GM19324 (cell line): Measurements from ENCODE around the gene ASXL2.
"Not testable (repeated sequence)": the region's sequence is repeated elsewhere in the genome, so short reads cannot be mapped to it uniquely, and the experiment has no call there.

ENCODE experiments used
- ATAC-seq: cut with Tn5 transposase; IDR thresholded peaks from one replicate; pipeline ENCODE4 v1.9.1; 2021; ENCODE audit warnings: mild to moderate bottlenecking, moderate library complexity; ENCODE audit not compliant: unreplicated experiment, low FRiP score

The ASXL2 gene

GRCh38 chr2:25742501-25742900 lies 135.8 kb downstream of the ASXL2 start:
- ATAC-seq: no peak

- ATAC-seq: no peak
These were observed 137.4 kb downstream of the ASXL2 start for GRCh38 chr2:25740810-25741381.

- no peak for ATAC-seq
These were observed 139.6 kb downstream of the ASXL2 start for GRCh38 chr2:25738383-25739343.

GRCh38 chr2:25736899-25737515 lies 141.3 kb downstream of the ASXL2 start:
- ATAC-seq: no peak

GRCh38 chr2:25735835-25736234 lies 142.5 kb downstream of the ASXL2 start:
- ATAC-seq: no peak

GRCh38 chr2:25728559-25728958 lies 149.7 kb downstream of the ASXL2 start:
- ATAC-seq: no peak

- no peak for ATAC-seq
These were observed 151.8 kb downstream of the ASXL2 start for GRCh38 chr2:25726522-25726921.

- ATAC-seq: no peak
These were observed 152.4 kb downstream of the ASXL2 start for GRCh38 chr2:25725877-25726276.

GRCh38 chr2:25724756-25725155 lies 153.5 kb downstream of the ASXL2 start:
- no peak for ATAC-seq

GRCh38 chr2:25722224-25722623 lies 156.1 kb downstream of the ASXL2 start:
- ATAC-seq: no peak

- ATAC-seq: no peak
These were observed 157.7 kb downstream of the ASXL2 start for GRCh38 chr2:25720575-25720974.

GRCh38 chr2:25714740-25715139 lies 163.5 kb downstream of the ASXL2 start:
- no peak for ATAC-seq

GRCh38 chr2:25712455-25712854 lies 165.8 kb downstream of the ASXL2 start:
- no peak for ATAC-seq

GRCh38 chr2:25711675-25712354 lies 166.5 kb downstream of the ASXL2 start:
- ATAC-seq: no peak

- no peak for ATAC-seq
These were observed 167.5 kb downstream of the ASXL2 start for GRCh38 chr2:25710750-25711149.

GRCh38 chr2:25709349-25709748 lies 168.9 kb downstream of the ASXL2 start:
- no peak for ATAC-seq

GRCh38 chr2:25707927-25708590 lies 170.2 kb downstream of the ASXL2 start:
- no peak for ATAC-seq

GRCh38 chr2:25705575-25705974 lies 172.7 kb downstream of the ASXL2 start:
- not testable (repeated sequence) for ATAC-seq

- no peak for ATAC-seq
These were observed 176.5 kb downstream of the ASXL2 start for GRCh38 chr2:25701801-25702200.

- no peak for ATAC-seq
These were observed 178.0 kb downstream of the ASXL2 start for GRCh38 chr2:25700221-25700660.
